Gastroesophageal sphincter (tissue), 4 donors: ENCODE results near the gene CENPM. TPM values are rescaled to one million over a fixed set of nuclear protein-coding genes. Genes with fewer than 3 reads are reported as not detected.

ENCODE experiments used
- ATAC-seq: fragments of 150-250 bp; one replicate; pipeline ENCODE4 v1.9.1; 2016; ENCODE audit warnings: mild to moderate bottlenecking, moderate library complexity
- H3K27ac ChIP-seq, 4 donors: fragments of 200-600 bp; sonication (generic) in 3 of 4; 1 replicate in 3 of 4; 2 replicates in 1 of 4; pipeline ENCODE4 v1.5.1; 2016 to 2019
- H3K27me3 ChIP-seq: fragments of 200-600 bp; sonication (generic); one replicate; pipeline ENCODE4 v1.5.1; 2019
- H3K36me3 ChIP-seq, 2 donors: fragments of 200-600 bp; sonication (generic); one replicate each; pipeline ENCODE4 v1.5.1; 2019; ENCODE audit warnings: control low read depth in 1 of 2
- H3K4me1 ChIP-seq, 3 donors: fragments of 200-600 bp; sonication (generic); 1 replicate in 2 of 3; 2 replicates in 1 of 3; pipeline ENCODE4 v1.5.1; 2016 to 2019; ENCODE audit warnings: control low read depth in 2 of 3
- H3K4me3 ChIP-seq, 2 donors: fragments of 200-600 bp; sonication (generic); one replicate each; pipeline ENCODE4 v1.5.1; 2019; ENCODE audit warnings: mild to moderate bottlenecking in 1 of 2, moderate library complexity in 1 of 2
- H3K9me3 ChIP-seq, 3 donors: fragments of 200-600 bp; sonication (generic); one replicate each; pipeline ENCODE4 v1.5.1; 2017 to 2019; ENCODE audit warnings: control low read depth in 2 of 3
- EP300 ChIP-seq: sonication (generic); formaldehyde crosslinking; IDR thresholded peaks from one replicate; pipeline ENCODE4 v1.6.1; 2017; ENCODE audit warnings: antibody characterized with exemption, mild to moderate bottlenecking
- POLR2A ChIP-seq, 2 donors: fragments of 450-650 bp; IDR thresholded peaks; one replicate each; pipeline ENCODE4 v1.6.1; 2017; ENCODE audit warnings: antibody characterized with exemption in 2 of 2, mild to moderate bottlenecking in 2 of 2, moderate library complexity in 1 of 2
- POLR2AphosphoS5 ChIP-seq: sonication (generic); formaldehyde crosslinking; IDR thresholded peaks from one replicate; pipeline ENCODE4 v1.6.1; 2017; ENCODE audit warnings: antibody characterized with exemption
- WGBS, 2 donors: methylation state at CpG; one replicate each; pipeline ENCODE4 v1.1.5; 2018; ENCODE audit warnings: low coverage in 1 of 2; 5-methylcytosine and 5-hydroxymethylcytosine counted together
- total RNA-seq, 4 donors: library from RNA; depleted of rRNA; stranded (reverse); fragments of >200 nt; gene quantifications; one replicate each; pipeline ENCODE4 v1.1.0, GENCODE V29; 2016
- TF ChIP-seq, protein P1 (sequence below), 4 experiments: fragments of 200-600 bp in 2 of 4; fragments of 450-650 bp in 2 of 4; sonication (generic) in 1 of 4; IDR thresholded peaks; one replicate each; pipeline ENCODE4 v1.5.1; 2017 to 2019; ENCODE audit warnings: antibody characterized with exemption in 4 of 4, mild to moderate bottlenecking in 2 of 4, moderate library complexity in 2 of 4

CENPM gene
- total RNA-seq, 4 donors from 2014 or later = 1.9 to 3.4 TPM; not detected in 2

- WGBS, 2 donors = 56 to 68% methylated on average over 7 to 8 of the region's 10 CpGs
- H3K27me3 ChIP-seq = peaks cover 87% of the 10 kb centered on the region
- ATAC-seq = no peak
Measured at GRCh38 chr22:41916745-41917358, 30.1 kb downstream of the CENPM start.

GRCh38 chr22:41915786-41916493, 31.0 kb downstream of the CENPM start:
- Histone ChIP-seq H3K4me1 (peaks cover 0 to 52% (median 26%) of the 10 kb centered on the region in 3 donors), H3K36me3 (no peaks in the 10 kb centered on the region), H3K27ac (no peak overlapping the region), H3K27me3 (peaks cover 96% of the 10 kb centered on the region), H3K4me3 (no peak overlapping the region), H3K9me3 (no peaks in the 10 kb centered on the region)
- ATAC-seq = no peak
- WGBS, 2 donors = 74% methylated on average over 2 of the region's 11 CpGs; no CpG with 5 or more reads in 1 of the 2 donors
- TF ChIP-seq EP300 (no peak), POLR2AphosphoS5 (no peak), POLR2A (IDR thresholded peaks at IDR 0.05) (no peak)
- TF ChIP-seq, protein P1, sequence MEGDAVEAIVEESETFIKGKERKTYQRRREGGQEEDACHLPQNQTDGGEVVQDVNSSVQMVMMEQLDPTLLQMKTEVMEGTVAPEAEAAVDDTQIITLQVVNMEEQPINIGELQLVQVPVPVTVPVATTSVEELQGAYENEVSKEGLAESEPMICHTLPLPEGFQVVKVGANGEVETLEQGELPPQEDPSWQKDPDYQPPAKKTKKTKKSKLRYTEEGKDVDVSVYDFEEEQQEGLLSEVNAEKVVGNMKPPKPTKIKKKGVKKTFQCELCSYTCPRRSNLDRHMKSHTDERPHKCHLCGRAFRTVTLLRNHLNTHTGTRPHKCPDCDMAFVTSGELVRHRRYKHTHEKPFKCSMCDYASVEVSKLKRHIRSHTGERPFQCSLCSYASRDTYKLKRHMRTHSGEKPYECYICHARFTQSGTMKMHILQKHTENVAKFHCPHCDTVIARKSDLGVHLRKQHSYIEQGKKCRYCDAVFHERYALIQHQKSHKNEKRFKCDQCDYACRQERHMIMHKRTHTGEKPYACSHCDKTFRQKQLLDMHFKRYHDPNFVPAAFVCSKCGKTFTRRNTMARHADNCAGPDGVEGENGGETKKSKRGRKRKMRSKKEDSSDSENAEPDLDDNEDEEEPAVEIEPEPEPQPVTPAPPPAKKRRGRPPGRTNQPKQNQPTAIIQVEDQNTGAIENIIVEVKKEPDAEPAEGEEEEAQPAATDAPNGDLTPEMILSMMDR (IDR thresholded peaks at IDR 0.05) = no peak

More at GRCh38 chr22:41916745-41917358, 30.1 kb downstream of the CENPM start:
- Histone ChIP-seq H3K9me3 (no peaks in the 10 kb centered on the region), H3K27ac (no peak overlapping the region), H3K36me3 (no peaks in the 10 kb centered on the region), H3K4me1 (peaks cover 0 to 45% (median 21%) of the 10 kb centered on the region in 3 donors), H3K4me3 (no peak overlapping the region)
- TF ChIP-seq POLR2A (IDR thresholded peaks at IDR 0.05) (no peak), POLR2AphosphoS5 (no peak), EP300 (no peak)
- TF ChIP-seq, protein P1 (IDR thresholded peaks at IDR 0.05) = no peak

DNA sequence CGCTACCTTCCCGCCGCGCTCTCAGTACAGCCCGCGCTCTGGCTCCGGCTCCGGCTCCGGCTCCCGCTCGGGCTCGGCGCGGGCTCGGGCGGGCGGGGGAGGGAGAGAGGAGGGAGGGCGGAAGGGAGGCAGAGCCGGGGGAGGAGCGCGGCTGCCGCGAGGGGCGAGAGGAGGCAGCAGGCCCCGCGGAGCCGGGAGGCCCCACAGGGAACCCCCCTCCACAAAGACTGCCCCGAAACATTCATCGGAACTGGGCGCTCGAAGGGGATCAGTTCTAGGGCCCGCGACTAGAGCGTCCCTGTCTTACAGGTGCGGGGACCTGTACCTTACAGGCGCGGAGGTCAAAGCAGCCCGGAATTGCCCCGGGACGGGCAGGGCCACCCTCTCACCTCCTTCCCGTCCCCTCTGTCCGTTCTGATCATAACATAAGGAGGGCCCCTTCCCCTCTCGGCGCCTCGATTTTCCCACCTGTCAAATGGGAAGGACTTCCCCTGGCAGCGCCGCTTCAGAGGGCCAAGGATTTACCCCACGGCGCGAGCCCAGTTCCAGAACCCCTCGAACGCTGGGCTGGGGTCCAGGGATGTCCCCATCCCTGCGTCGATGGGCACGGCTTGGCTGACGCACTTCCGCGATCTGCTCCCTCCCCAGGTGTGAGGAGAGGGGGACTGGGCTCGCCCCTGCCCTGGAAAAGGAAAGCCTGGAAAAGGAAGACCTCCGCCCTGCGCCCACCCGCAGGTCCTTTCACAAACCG, 31.7 kb downstream of the CENPM start, which contains the start of gene SHISA8:
Gene SHISA8, minus strand, starts transcription at position 40 of the 751 bp plus-strand sequence. CDS start 407 bp downstream, outside the sequence.
- no peaks in the 10 kb centered on the region for H3K9me3 ChIP-seq
- peaks cover 0 to 57% (median 31%) of the 10 kb centered on the region in 3 donors for H3K4me1 ChIP-seq
- no peaks in the 10 kb centered on the region for H3K36me3 ChIP-seq
- ATAC-seq = peak; percentile 58
- H3K27ac ChIP-seq = no peak within 1 kb of the TSS
- peaks cover 100% of the 10 kb centered on the region for H3K27me3 ChIP-seq
- WGBS, 2 donors = 9% methylated on average over 13 of the region's 63 CpGs; no CpG with 5 or more reads in 1 of the 2 donors
- peak within 1 kb of the TSS; percentile 2 to 52 for H3K4me3 ChIP-seq
- TF ChIP-seq POLR2A (IDR thresholded peaks at IDR 0.05) (no peak), EP300 (no peak), POLR2AphosphoS5 (no peak)
- TF ChIP-seq, protein P1 (IDR thresholded peaks at IDR 0.05) = no peak

DNA sequence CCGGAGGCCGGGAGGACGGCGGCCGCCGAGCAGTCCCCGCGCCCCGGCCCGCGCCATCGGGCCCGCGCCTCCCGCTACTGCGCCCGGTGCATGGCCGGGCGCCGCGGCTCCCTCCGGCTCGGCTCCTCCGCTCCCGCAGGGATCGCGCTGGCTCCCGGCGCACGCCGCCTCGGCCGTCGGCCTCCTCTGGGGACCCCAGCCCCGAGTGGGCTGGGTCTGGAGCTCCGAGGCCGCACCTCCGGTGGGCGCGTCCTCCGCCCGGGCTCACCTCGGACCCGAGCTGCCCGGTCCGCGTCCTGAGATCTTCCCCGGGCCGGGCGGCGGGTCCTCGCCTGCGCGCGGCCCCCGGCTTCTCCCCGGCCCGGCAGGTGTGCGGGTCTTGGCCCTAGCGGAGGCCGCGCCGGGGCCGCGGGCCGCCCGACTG, 32.3 kb downstream of the CENPM start:
- H3K27me3 ChIP-seq = peaks cover 100% of the 10 kb centered on the region
- no CpG with 5 or more reads among the region's 67 CpGs for WGBS, 2 donors
- ATAC-seq = no peak
- H3K4me3 ChIP-seq = peak overlapping the region; percentile 2 to 52
- H3K9me3 ChIP-seq = no peaks in the 10 kb centered on the region
- H3K36me3 ChIP-seq = no peaks in the 10 kb centered on the region
- peaks cover 0 to 57% (median 31%) of the 10 kb centered on the region in 3 donors for H3K4me1 ChIP-seq
- no peak overlapping the region for H3K27ac ChIP-seq
- TF ChIP-seq POLR2AphosphoS5 (no peak), EP300 (no peak), POLR2A (IDR thresholded peaks at IDR 0.05) (no peak)
- TF ChIP-seq, protein P1 (IDR thresholded peaks at IDR 0.05) = no peak
